Thyroid gland (tissue), 4 donors: ENCODE results near the gene RASSF4. TPM values are rescaled to one million over a fixed set of nuclear protein-coding genes. Genes with fewer than 3 reads are reported as not detected.

Source experiments
- DNase-seq, 2 donors: peaks; one replicate each; pipeline ENCODE4 v3.0.0-alpha.2; 2019
- H3K27ac ChIP-seq, 3 donors: fragments of 200-600 bp; sonication (generic); 1 replicate in 2 of 3; 2 replicates in 1 of 3; pipeline ENCODE4 v1.5.1; 2016 to 2019; ENCODE audit warnings: mild to moderate bottlenecking in 1 of 3, moderate library complexity in 1 of 3
- H3K27me3 ChIP-seq: fragments of 200-600 bp; sonication (generic); one replicate; pipeline ENCODE4 v1.5.1; 2019
- H3K36me3 ChIP-seq, 2 donors: fragments of 200-600 bp; sonication (generic); one replicate each; pipeline ENCODE4 v1.5.1; 2016 to 2019
- H3K4me1 ChIP-seq, 2 donors: fragments of 200-600 bp; sonication (generic); one replicate each; pipeline ENCODE4 v1.5.1; 2017 to 2019
- H3K4me3 ChIP-seq, 3 donors: fragments of 200-600 bp; sonication (generic); replicated peaks in 1 of 3; 1 replicate in 2 of 3; 2 replicates in 1 of 3; pipeline ENCODE4 v1.5.1; 2016; ENCODE audit warnings: mild to moderate bottlenecking in 1 of 3
- H3K9me3 ChIP-seq: fragments of 200-600 bp; sonication (generic); one replicate; pipeline ENCODE4 v1.5.1; 2017
- CTCF ChIP-seq, 6 experiments: fragments of 200-600 bp in 3 of 6; fragments of 450-650 bp in 3 of 6; sonication (generic) in 3 of 6; IDR thresholded peaks; one replicate each; pipeline ENCODE4 v1.5.1; 2016 to 2019; ENCODE audit warnings: antibody characterized with exemption in 6 of 6, mild to moderate bottlenecking in 2 of 6, inconsistent platforms in 1 of 6, moderate library complexity in 1 of 6
- POLR2A ChIP-seq, 2 donors: fragments of 450-650 bp; IDR thresholded peaks; one replicate each; pipeline ENCODE4 v1.6.1; 2017; ENCODE audit warnings: antibody characterized with exemption in 2 of 2, mild to moderate bottlenecking in 2 of 2, moderate library complexity in 1 of 2
- WGBS, 2 donors: methylation state at CpG; one replicate each; pipeline ENCODE4 v1.1.5; 2017; 5-methylcytosine and 5-hydroxymethylcytosine counted together
- intact Hi-C: fragments of 100-400 bp; cut with DNase I; formaldehyde crosslinking; loops from one replicate; pipeline ENCODE4 v1.15.1; 2023
- total RNA-seq, 4 donors: library from RNA; depleted of rRNA; stranded (reverse); fragments of >200 nt; gene quantifications; one replicate each; pipeline ENCODE4 v1.2.3, GENCODE V29; 2016

RASSF4 gene
- total RNA-seq, 4 donors from 2014 or later, result 175 to 226 (median 203) TPM

GRCh38 chr10:44922796-44923545 lies 36.6 kb upstream of the RASSF4 start:
- no peak for TF ChIP-seq CTCF (IDR thresholded peaks at IDR 0.05)
- no peak for TF ChIP-seq POLR2A (IDR thresholded peaks at IDR 0.05)
- H3K36me3 ChIP-seq, result no peaks in the 10 kb centered on the region
- H3K4me3 ChIP-seq, result no peak overlapping the region
- DNase-seq, result peak; percentile 65
- WGBS, 2 donors, result 44 to 49% methylated on average over 6 to 7 of the region's 7 CpGs
- H3K4me1 ChIP-seq, result peaks cover 42 to 57% of the 10 kb centered on the region in 2 donors
- peak overlapping the region; percentile 7 to 74 (median 59) for H3K27ac ChIP-seq
- H3K27me3 ChIP-seq, result no peaks in the 10 kb centered on the region
- intact Hi-C loops, result no loop called here
- no peaks in the 10 kb centered on the region for H3K9me3 ChIP-seq

- no peaks in the 10 kb centered on the region for H3K27me3 ChIP-seq
- H3K27ac ChIP-seq, result peak overlapping the region; percentile 7 to 74 (median 59)
- no peak overlapping the region for H3K4me3 ChIP-seq
- DNase-seq, result peak in 1 of 2 donors; percentile 18
- H3K36me3 ChIP-seq, result no peaks in the 10 kb centered on the region
- 96 to 97% methylated on average over 3 of the region's 3 CpGs for WGBS, 2 donors
- no peaks in the 10 kb centered on the region for H3K9me3 ChIP-seq
- H3K4me1 ChIP-seq, result peaks cover 42 to 57% of the 10 kb centered on the region in 2 donors
- no peak for TF ChIP-seq POLR2A (IDR thresholded peaks at IDR 0.05)
- no peak for TF ChIP-seq CTCF (IDR thresholded peaks at IDR 0.05)
- intact Hi-C loops, result no loop called here
These were observed 36.0 kb upstream of the RASSF4 start for GRCh38 chr10:44923611-44924010.

- no peaks in the 10 kb centered on the region for H3K36me3 ChIP-seq
- intact Hi-C loops, result no loop called here
- H3K27ac ChIP-seq, result peak overlapping the region in 2 of 3 donors; percentile 41 to 62
- peaks cover 42 to 58% of the 10 kb centered on the region in 2 donors for H3K4me1 ChIP-seq
- H3K27me3 ChIP-seq, result no peaks in the 10 kb centered on the region
- TF ChIP-seq POLR2A (IDR thresholded peaks at IDR 0.05), result no peak
- no peak for TF ChIP-seq CTCF (IDR thresholded peaks at IDR 0.05)
- no peak overlapping the region for H3K4me3 ChIP-seq
- DNase-seq, result peak; percentile 80 to 87
- no peaks in the 10 kb centered on the region for H3K9me3 ChIP-seq
- WGBS, 2 donors, result 69 to 78% methylated on average over 18 to 20 of the region's 21 CpGs
These were observed 35.2 kb upstream of the RASSF4 start for GRCh38 chr10:44924261-44925040.

- TF ChIP-seq CTCF (IDR thresholded peaks at IDR 0.05) (peak in 2 of 6 experiments; percentile 14 to 27), POLR2A (IDR thresholded peaks at IDR 0.05) (no peak)
- 58 to 65% methylated on average over 6 to 7 of the region's 7 CpGs for WGBS, 2 donors
- Histone ChIP-seq H3K27ac (peak overlapping the region; percentile 30 to 62 (median 41)), H3K27me3 (no peaks in the 10 kb centered on the region), H3K4me3 (no peak overlapping the region), H3K9me3 (no peaks in the 10 kb centered on the region), H3K36me3 (no peaks in the 10 kb centered on the region), H3K4me1 (peaks cover 42 to 63% of the 10 kb centered on the region in 2 donors)
- intact Hi-C loops, result no loop called here
- DNase-seq, result peak; percentile 31
These were observed 34.4 kb upstream of the RASSF4 start for GRCh38 chr10:44925224-44925623.
